Activated T-helper 17 cell treated with anti-CD3 and anti-CD28 coated beads, Interleukin-2, amount 50 U/mL, for 72 hours (primary cell): ENCODE data around the gene CNOT10. TPM values are rescaled to one million over a fixed set of nuclear protein-coding genes. Genes with fewer than 3 reads are reported as not detected.

Experiments used
- ATAC-seq: fragments of 150-1000 bp; cut with Tn5 transposase; replicated peaks from 2 replicates; pipeline ENCODE4 v1.10.0; 2021; ENCODE audit warnings: mild to moderate bottlenecking, moderate library complexity
- H3K27ac Mint-ChIP-seq: one replicate; pipeline ENCODE4 v1.8.0; 2022; ENCODE audit warnings: mixed read lengths
- H3K27me3 Mint-ChIP-seq: one replicate; pipeline ENCODE4 v1.8.0; 2022; ENCODE audit warnings: mixed read lengths
- H3K36me3 Mint-ChIP-seq: one replicate; pipeline ENCODE4 v1.8.0; 2022; ENCODE audit warnings: low read depth, mild to moderate bottlenecking, mixed read lengths
- H3K4me1 Mint-ChIP-seq: one replicate; pipeline ENCODE4 v1.8.0; 2022; ENCODE audit warnings: mixed read lengths
- H3K4me3 Mint-ChIP-seq: one replicate; pipeline ENCODE4 v1.8.0; 2022; ENCODE audit warnings: mild to moderate bottlenecking, mixed read lengths
- H3K9me3 Mint-ChIP-seq: one replicate; pipeline ENCODE4 v1.8.0; 2022; ENCODE audit warnings: mixed read lengths
- total RNA-seq, 2 donors: library from RNA; stranded (reverse); gene quantifications; one replicate each; pipeline ENCODE4 v1.2.3, GENCODE V29; 2022

The CNOT10 gene
- total RNA-seq, 2 donors from 2014 or later: 58.9 to 68.1 TPM

DNA sequence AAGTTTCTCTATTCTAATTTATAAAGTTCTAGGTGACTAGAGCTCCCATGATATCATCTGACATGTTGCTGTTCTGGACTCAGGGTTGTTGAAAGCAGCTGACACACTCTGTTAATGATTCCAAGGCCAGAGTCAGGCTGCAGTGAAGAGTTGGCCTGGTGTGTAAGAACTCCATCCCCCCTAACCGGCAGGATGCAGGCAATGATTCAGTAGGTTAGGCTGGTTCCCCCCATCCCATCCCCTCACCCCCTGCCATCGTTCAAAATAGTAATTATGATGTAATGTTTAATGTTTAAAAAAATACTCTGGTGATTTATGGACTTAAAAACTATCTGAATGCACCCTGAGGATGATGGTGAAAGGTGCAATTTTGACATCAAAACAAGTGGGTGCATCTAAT, 128.2 kb downstream of the CNOT10 start:
- no peak for ATAC-seq
- Mint-ChIP-seq H3K4me3 (no peak overlapping the region), H3K9me3 (no peaks in the 10 kb centered on the region), H3K4me1 (peaks cover 6% of the 10 kb centered on the region), H3K27ac (no peak overlapping the region), H3K36me3 (no peaks in the 10 kb centered on the region), H3K27me3 (peaks cover 11% of the 10 kb centered on the region)

DNA sequence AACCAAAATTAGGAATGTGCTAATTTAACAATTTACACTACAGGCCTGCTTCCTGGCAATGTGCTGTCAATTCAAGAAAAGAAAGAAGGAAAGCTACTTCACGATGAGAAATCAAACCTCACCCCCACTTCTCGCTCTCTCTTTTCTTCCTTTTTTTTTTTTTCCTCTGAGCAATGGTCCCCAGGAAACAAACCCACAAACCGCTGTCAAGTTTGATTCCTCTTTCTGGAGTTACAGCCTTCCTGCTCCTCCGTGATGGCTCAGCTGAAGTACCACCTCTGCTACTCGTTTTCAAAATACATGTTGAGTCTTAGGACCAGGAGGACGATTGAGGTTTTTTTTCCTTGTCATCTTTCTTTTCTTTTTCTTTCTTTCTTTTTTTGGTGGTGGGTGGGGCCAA, 129.4 kb downstream of the CNOT10 start:
- ATAC-seq: peak; percentile 28
- Mint-ChIP-seq H3K4me3 (no peak overlapping the region), H3K27ac (no peak overlapping the region), H3K9me3 (no peaks in the 10 kb centered on the region), H3K27me3 (peaks cover 18% of the 10 kb centered on the region), H3K36me3 (peaks cover 8% of the 10 kb centered on the region), H3K4me1 (peaks cover 6% of the 10 kb centered on the region)

DNA sequence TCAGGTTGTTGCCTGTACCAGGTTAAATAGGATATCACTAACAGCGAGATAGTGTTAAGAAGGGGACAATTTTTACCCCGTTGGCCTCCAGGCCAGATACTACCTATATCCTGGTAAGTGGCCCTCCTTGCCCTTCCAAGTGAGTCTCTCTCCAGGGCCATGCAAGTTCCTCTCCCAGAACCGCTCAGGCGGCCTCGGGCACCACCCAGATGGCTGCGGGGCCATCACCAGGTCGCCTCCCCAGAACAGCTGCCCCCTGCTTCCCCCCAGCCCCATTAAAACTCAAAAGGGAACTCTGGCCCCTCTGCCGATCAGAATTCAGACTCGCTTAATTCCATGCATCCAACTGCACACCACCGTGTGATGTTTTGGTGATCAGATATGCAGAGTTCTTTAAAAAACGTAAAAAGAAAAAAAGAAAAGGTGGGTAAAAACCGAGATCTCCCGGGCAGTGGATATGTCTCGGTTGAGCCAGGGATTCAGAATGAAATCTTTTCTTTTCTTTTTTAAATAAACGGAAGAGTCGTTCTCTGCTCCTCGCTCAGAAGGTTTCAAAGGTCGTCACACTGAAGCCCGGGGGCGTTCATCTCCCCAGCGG, 131.0 kb downstream of the CNOT10 start:
- Mint-ChIP-seq H3K27ac (no peak overlapping the region), H3K4me1 (peaks cover 6% of the 10 kb centered on the region), H3K36me3 (peaks cover 9% of the 10 kb centered on the region), H3K4me3 (peak overlapping the region; percentile 68), H3K9me3 (no peaks in the 10 kb centered on the region), H3K27me3 (peaks cover 28% of the 10 kb centered on the region)
- ATAC-seq: no peak

GRCh38 chr3:32816439-32817256, 131.7 kb downstream of the CNOT10 start:
- H3K4me1 Mint-ChIP-seq: peaks cover 6% of the 10 kb centered on the region
- H3K27ac Mint-ChIP-seq: no peak overlapping the region

GRCh38 chr3:32817257-32817557, 132.2 kb downstream of the CNOT10 start:
- no peak for ATAC-seq
- Mint-ChIP-seq H3K9me3 (no peaks in the 10 kb centered on the region), H3K27ac (no peak overlapping the region), H3K4me3 (peak overlapping the region; percentile 68), H3K27me3 (peaks cover 35% of the 10 kb centered on the region), H3K4me1 (peaks cover 6% of the 10 kb centered on the region), H3K36me3 (peaks cover 9% of the 10 kb centered on the region)

More at GRCh38 chr3:32816439-32817256, 131.7 kb downstream of the CNOT10 start:
- H3K4me3 Mint-ChIP-seq: peak overlapping the region; percentile 68
- H3K27me3 Mint-ChIP-seq: peaks cover 32% of the 10 kb centered on the region
- no peak for ATAC-seq
- peaks cover 9% of the 10 kb centered on the region for H3K36me3 Mint-ChIP-seq
- H3K9me3 Mint-ChIP-seq: no peaks in the 10 kb centered on the region

GRCh38 chr3:32817558-32818228, 132.7 kb downstream of the CNOT10 start, which contains the start of gene TRIM71:
TRIM71 (plus strand) TSS chr3:32817997; CDS start chr3:32818081, 84 bp downstream.
- Mint-ChIP-seq H3K9me3 (no peaks in the 10 kb centered on the region), H3K4me3 (peak within 1 kb of the TSS; percentile 68), H3K27me3 (peaks cover 35% of the 10 kb centered on the region), H3K36me3 (peaks cover 9% of the 10 kb centered on the region), H3K27ac (no peak within 1 kb of the TSS), H3K4me1 (peaks cover 6% of the 10 kb centered on the region)
- peak; percentile 35 for ATAC-seq

DNA sequence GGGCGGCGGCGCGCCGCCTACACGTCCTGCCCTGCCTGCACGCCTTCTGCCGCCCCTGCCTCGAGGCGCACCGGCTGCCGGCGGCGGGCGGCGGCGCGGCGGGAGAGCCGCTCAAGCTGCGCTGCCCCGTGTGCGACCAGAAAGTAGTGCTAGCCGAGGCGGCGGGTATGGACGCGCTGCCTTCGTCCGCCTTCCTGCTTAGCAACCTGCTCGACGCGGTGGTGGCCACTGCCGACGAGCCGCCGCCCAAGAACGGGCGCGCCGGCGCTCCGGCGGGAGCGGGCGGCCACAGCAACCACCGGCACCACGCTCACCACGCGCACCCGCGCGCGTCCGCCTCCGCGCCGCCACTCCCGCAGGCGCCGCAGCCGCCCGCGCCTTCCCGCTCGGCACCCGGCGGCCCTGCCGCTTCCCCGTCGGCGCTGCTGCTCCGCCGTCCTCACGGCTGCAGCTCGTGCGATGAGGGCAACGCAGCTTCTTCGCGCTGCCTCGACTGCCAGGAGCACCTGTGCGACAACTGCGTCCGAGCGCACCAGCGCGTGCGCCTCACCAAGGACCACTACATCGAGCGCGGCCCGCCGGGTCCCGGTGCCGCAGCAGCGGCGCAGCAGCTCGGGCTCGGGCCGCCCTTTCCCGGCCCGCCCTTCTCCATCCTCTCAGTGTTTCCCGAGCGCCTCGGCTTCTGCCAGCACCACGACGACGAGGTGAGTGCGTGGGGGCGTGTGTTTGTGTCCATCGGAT, 133.4 kb downstream of the CNOT10 start:
- H3K9me3 Mint-ChIP-seq: no peaks in the 10 kb centered on the region
- peaks cover 9% of the 10 kb centered on the region for H3K36me3 Mint-ChIP-seq
- ATAC-seq: peak; percentile 19
- no peak overlapping the region for H3K27ac Mint-ChIP-seq
- peaks cover 6% of the 10 kb centered on the region for H3K4me1 Mint-ChIP-seq
- peak overlapping the region; percentile 68 for H3K4me3 Mint-ChIP-seq
- peaks cover 37% of the 10 kb centered on the region for H3K27me3 Mint-ChIP-seq

DNA sequence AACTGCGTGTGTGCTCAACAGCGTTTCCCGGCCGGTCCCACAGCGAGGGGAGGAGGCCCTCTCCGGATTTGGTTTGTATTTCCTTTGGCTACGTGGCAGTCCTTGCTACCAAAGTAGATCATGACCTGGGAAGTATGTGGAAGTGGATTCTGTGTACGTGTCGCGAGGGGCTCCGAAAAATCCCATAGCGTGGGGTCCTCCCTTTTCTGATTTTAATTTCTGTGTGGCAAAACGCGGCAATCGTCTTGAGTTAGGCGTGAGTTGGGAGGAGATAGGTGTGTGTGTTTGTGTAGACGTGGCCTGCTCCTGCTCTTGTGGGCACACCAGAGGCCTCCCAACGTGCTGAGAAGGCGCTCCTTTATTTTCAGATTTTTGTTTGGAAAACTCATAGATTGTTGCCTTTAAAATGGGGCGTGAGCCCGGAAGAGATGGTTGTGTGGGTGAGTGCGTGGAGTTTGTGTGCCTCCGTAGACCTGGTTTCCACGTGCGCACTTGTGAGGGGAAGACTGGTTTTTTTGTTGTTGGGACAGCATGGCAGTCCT, 134.1 kb downstream of the CNOT10 start:
- Mint-ChIP-seq H3K27me3 (peaks cover 38% of the 10 kb centered on the region), H3K4me1 (peaks cover 6% of the 10 kb centered on the region), H3K9me3 (no peaks in the 10 kb centered on the region), H3K4me3 (peak overlapping the region; percentile 59), H3K36me3 (peaks cover 9% of the 10 kb centered on the region), H3K27ac (no peak overlapping the region)
- ATAC-seq: no peak

- no peaks in the 10 kb centered on the region for H3K9me3 Mint-ChIP-seq
- H3K4me3 Mint-ChIP-seq: peak overlapping the region; percentile 59
- H3K4me1 Mint-ChIP-seq: peaks cover under 1% of the 10 kb centered on the region
- peaks cover 9% of the 10 kb centered on the region for H3K36me3 Mint-ChIP-seq
- peaks cover 38% of the 10 kb centered on the region for H3K27me3 Mint-ChIP-seq
- no peak overlapping the region for H3K27ac Mint-ChIP-seq
- ATAC-seq: no peak
Measured at GRCh38 chr3:32819551-32820348, 134.8 kb downstream of the CNOT10 start.

DNA sequence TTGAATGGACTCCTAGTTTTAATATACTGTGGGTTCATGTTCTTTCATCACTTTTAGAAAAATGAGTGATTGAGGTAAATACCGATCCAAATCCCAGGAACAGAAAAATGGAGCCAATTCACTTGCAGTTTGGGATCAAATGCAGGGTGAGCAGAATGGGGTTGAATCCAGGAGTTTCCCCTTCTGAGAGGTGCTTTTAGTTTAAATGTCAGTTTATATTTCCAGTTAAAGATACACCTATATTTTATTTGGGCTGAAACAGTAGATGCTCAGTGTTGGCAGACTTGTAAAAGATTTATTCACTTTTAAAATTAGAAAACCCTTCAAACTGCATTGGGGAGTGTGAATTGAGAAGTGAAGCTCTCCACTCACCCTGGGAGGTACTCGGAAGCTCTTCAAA, 135.4 kb downstream of the CNOT10 start:
- no peak for ATAC-seq
- H3K27ac Mint-ChIP-seq: no peak overlapping the region
- H3K36me3 Mint-ChIP-seq: peaks cover 9% of the 10 kb centered on the region
- H3K9me3 Mint-ChIP-seq: no peaks in the 10 kb centered on the region
- no peaks in the 10 kb centered on the region for H3K4me1 Mint-ChIP-seq
- no peak overlapping the region for H3K4me3 Mint-ChIP-seq
- H3K27me3 Mint-ChIP-seq: peaks cover 36% of the 10 kb centered on the region

DNA sequence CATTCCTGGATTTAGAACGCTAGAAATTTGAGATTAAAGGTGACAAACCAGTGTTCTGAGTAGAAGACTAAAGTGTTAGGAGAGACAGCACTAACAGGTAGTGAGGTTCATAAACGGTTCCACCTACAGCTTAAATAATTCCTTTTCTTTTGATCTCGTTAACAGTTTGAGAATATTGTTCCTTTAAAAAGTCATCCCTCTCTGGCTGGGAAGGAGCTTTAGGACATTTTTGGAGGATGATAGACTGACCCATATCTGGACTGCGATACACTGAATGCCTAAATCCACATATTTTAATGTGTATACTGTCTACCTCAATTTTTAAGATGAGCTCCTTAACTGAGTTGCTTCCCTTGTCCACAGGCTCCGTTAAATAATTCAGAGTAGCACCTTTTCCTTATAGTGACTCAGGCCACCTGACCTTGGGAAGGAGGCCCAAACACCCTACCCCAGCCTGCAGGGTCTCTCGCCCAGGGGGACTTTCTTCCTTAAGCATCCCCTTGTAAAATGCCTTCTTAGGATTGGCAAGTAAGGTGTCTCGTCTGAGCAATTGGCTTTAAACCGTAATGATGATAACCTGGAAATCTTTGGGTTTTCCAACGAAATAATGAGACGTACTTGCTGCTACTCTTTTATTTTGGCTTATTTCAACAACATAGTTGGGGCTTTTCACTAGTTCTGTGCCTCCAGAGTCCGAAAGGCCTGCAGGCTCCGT, 136.1 kb downstream of the CNOT10 start:
- H3K9me3 Mint-ChIP-seq: no peaks in the 10 kb centered on the region
- H3K27me3 Mint-ChIP-seq: peaks cover 29% of the 10 kb centered on the region
- no peak overlapping the region for H3K27ac Mint-ChIP-seq
- no peak for ATAC-seq
- peaks cover 9% of the 10 kb centered on the region for H3K36me3 Mint-ChIP-seq
- H3K4me3 Mint-ChIP-seq: no peak overlapping the region
- H3K4me1 Mint-ChIP-seq: no peaks in the 10 kb centered on the region

DNA sequence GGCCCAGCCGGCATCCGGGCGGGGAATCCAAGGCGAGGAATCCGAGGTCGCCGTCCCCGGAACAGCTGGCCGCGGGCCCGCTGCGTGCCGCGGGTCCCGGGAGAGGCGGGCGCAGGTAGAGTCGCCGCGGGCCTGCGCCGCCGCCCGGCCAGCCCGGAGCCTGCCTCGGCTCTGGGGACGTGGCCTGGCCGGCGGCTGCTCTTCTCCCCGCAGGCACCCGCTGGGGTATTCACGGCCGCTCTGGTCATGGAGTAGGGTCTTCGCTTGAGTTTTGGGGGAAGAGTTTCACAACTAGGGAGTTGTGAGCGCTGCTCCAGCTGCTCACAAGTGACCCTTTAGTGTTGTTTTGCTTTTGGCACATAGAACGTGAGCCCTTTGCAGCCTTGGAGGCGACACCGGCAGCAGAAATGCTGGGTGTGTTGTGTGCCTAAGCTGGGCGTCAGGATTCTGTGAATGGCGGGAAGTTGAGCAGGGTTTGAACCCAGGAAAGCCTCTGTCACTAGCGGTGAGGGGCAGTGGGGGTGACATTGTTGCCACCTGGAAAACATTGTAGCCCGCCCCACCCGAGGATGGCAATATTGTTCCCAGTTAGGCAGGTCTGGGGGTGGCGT, 136.8 kb downstream of the CNOT10 start:
- Mint-ChIP-seq H3K9me3 (no peaks in the 10 kb centered on the region), H3K27ac (no peak overlapping the region), H3K36me3 (peaks cover 9% of the 10 kb centered on the region), H3K4me1 (no peaks in the 10 kb centered on the region), H3K4me3 (no peak overlapping the region), H3K27me3 (peaks cover 27% of the 10 kb centered on the region)
- ATAC-seq: no peak
